Osteoblast (primary cell): ENCODE results near the gene RAD21L1. TPM values are rescaled to one million over a fixed set of nuclear protein-coding genes. Genes with fewer than 3 reads are reported as not detected.

ENCODE experiments used
- DNase-seq: peaks from one replicate; pipeline ENCODE4 v3.0.0; 2011; ENCODE audit warnings: low spot score, mixed read lengths; ENCODE audit not compliant: insufficient read length; ENCODE audit errors: missing footprints
- H2AFZ ChIP-seq: 2 replicates; pipeline ENCODE4 v1.6.0; 2011; ENCODE audit warnings: mild to moderate bottlenecking, low read length
- H3K27ac ChIP-seq: 2 replicates; pipeline ENCODE4 v1.5.1; 2011; ENCODE audit warnings: mild to moderate bottlenecking, low read depth, low read length, moderate library complexity
- H3K27me3 ChIP-seq: 2 replicates; pipeline ENCODE4 v1.6.0; 2012; ENCODE audit warnings: mild to moderate bottlenecking, control low read depth, inconsistent platforms, low read length, moderate library complexity; ENCODE audit not compliant: insufficient read depth
- H3K36me3 ChIP-seq: 2 replicates; pipeline ENCODE4 v1.5.1; 2011; ENCODE audit warnings: mild to moderate bottlenecking, low read length, control low read depth, moderate library complexity; ENCODE audit not compliant: insufficient read depth
- H3K4me1 ChIP-seq: 2 replicates; pipeline ENCODE4 v1.5.1; 2011; ENCODE audit warnings: mild to moderate bottlenecking, low read length, control low read depth, moderate library complexity; ENCODE audit not compliant: insufficient read depth
- H3K4me2 ChIP-seq: 2 replicates; pipeline ENCODE4 v1.6.0; 2011; ENCODE audit warnings: mild to moderate bottlenecking, low read length; ENCODE audit not compliant: insufficient read depth
- H3K4me3 ChIP-seq: fragments of 200-600 bp; sonication (generic); 3 replicates; pipeline ENCODE4 v1.5.1; 2012; ENCODE audit warnings: mild to moderate bottlenecking, low read length, inconsistent platforms; ENCODE audit not compliant: insufficient read depth
- H3K79me2 ChIP-seq: 2 replicates; pipeline ENCODE4 v1.6.0; 2012; ENCODE audit warnings: mild to moderate bottlenecking, low read length, control low read depth, inconsistent platforms; ENCODE audit not compliant: insufficient read depth
- H3K9me3 ChIP-seq: 2 replicates; pipeline ENCODE4 v1.5.1; 2011; ENCODE audit warnings: low read depth, low read length, control low read depth
- H4K20me1 ChIP-seq: 2 replicates; pipeline ENCODE4 v1.6.0; 2012; ENCODE audit warnings: mild to moderate bottlenecking, low read length, control low read depth; ENCODE audit not compliant: insufficient read depth
- total RNA-seq: library from RNA; depleted of rRNA; stranded (reverse); fragments of >200 nt; gene quantifications from 2 replicates; pipeline ENCODE4 v1.2.3, GENCODE V29; 2012
- TF ChIP-seq, protein P1 (sequence below): IDR thresholded peaks from 2 replicates; pipeline ENCODE4 v1.5.1; 2011; ENCODE audit warnings: mild to moderate bottlenecking, low read depth, low read length, moderate library complexity; ENCODE audit errors: extremely low read depth

Gene RAD21L1
- total RNA-seq = not detected in 2 replicates

DNA sequence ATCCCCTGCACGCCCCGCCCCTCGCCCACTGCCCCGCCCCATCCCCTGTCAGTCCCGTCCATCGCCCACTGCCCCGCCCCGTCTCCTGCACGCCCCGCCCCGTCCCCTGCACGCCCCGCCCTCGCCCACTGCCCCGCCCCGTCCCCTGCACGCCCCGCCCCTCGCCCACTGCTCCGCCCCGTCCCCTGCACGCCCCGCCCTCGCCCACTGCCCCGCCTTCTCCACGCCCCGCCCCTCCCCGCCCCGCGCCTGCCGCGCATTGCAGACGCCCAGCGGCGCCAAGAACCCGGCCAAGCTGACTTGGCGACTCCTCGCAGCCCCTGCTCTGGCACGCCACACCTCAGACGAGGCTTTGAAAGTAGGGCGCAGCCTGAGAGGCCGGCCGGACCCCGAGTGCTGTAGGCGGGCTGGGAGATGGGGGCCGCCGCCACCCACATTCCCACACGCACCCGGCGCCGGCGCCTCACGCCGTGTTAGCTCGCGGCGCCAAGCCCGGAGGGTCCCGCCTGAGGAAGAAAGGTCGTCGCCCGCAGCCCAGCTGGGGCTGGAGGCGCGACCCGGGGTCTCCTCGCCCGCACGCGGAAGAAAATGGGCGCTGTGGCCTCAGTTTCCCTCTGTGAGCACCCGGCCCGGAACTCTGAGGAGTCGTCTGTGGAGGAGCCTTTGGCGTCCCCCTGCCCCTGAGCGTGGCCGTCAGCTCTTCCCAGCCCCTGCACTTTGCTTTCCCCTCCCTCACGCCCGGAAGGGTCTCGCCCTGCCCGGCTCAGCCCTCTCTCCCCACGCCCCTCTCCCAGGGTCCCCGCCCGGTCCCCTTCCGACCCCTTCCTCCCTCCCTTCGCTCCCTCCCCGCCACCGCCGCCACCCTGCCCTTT, at the start of gene RAD21L1:
Gene RAD21L1 (plus strand): TSS at position 262 of the 872 bp plus-strand sequence. CDS start 2,410 bp downstream, outside the sequence.
- no peaks in the 10 kb centered on the region for H4K20me1 ChIP-seq
- H3K27ac ChIP-seq = no peak within 1 kb of the TSS
- H3K36me3 ChIP-seq = no peaks in the 10 kb centered on the region
- peak within 1 kb of the TSS; percentile 84 for H2AFZ ChIP-seq
- H3K4me3 ChIP-seq = peak within 1 kb of the TSS; percentile 74
- H3K9me3 ChIP-seq = no peaks in the 10 kb centered on the region
- H3K27me3 ChIP-seq = peaks cover 39% of the 10 kb centered on the region
- peak; percentile 96 for DNase-seq
- H3K79me2 ChIP-seq = no peaks in the 10 kb centered on the region
- peak within 1 kb of the TSS; percentile 92 for H3K4me2 ChIP-seq
- TF ChIP-seq, protein P1, sequence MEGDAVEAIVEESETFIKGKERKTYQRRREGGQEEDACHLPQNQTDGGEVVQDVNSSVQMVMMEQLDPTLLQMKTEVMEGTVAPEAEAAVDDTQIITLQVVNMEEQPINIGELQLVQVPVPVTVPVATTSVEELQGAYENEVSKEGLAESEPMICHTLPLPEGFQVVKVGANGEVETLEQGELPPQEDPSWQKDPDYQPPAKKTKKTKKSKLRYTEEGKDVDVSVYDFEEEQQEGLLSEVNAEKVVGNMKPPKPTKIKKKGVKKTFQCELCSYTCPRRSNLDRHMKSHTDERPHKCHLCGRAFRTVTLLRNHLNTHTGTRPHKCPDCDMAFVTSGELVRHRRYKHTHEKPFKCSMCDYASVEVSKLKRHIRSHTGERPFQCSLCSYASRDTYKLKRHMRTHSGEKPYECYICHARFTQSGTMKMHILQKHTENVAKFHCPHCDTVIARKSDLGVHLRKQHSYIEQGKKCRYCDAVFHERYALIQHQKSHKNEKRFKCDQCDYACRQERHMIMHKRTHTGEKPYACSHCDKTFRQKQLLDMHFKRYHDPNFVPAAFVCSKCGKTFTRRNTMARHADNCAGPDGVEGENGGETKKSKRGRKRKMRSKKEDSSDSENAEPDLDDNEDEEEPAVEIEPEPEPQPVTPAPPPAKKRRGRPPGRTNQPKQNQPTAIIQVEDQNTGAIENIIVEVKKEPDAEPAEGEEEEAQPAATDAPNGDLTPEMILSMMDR = no peak
- H3K4me1 ChIP-seq = peaks cover 8% of the 10 kb centered on the region

GRCh38 chr20:1177680-1178079, 48.2 kb upstream of the RAD21L1 start:
- DNase-seq = peak; percentile 73
- no peak overlapping the region for H3K4me2 ChIP-seq

GRCh38 chr20:1178103-1178502, 47.7 kb upstream of the RAD21L1 start:
- Histone ChIP-seq H3K4me1 (no peaks in the 10 kb centered on the region), H3K4me2 (no peak overlapping the region), H3K27me3 (peaks cover 3% of the 10 kb centered on the region), H2AFZ (no peak overlapping the region), H4K20me1 (peaks cover 6% of the 10 kb centered on the region), H3K4me3 (no peak overlapping the region), H3K79me2 (no peaks in the 10 kb centered on the region), H3K36me3 (no peaks in the 10 kb centered on the region), H3K27ac (no peak overlapping the region), H3K9me3 (no peaks in the 10 kb centered on the region)
- TF ChIP-seq, protein P1 = no peak
- DNase-seq = no peak

More at GRCh38 chr20:1177680-1178079, 48.2 kb upstream of the RAD21L1 start:
- Histone ChIP-seq H3K9me3 (no peaks in the 10 kb centered on the region), H3K4me1 (no peaks in the 10 kb centered on the region), H3K36me3 (no peaks in the 10 kb centered on the region), H2AFZ (no peak overlapping the region), H3K27ac (no peak overlapping the region), H3K4me3 (no peak overlapping the region), H4K20me1 (peaks cover 8% of the 10 kb centered on the region), H3K79me2 (no peaks in the 10 kb centered on the region), H3K27me3 (no peaks in the 10 kb centered on the region)
- TF ChIP-seq, protein P1 = peak; percentile 19

DNA sequence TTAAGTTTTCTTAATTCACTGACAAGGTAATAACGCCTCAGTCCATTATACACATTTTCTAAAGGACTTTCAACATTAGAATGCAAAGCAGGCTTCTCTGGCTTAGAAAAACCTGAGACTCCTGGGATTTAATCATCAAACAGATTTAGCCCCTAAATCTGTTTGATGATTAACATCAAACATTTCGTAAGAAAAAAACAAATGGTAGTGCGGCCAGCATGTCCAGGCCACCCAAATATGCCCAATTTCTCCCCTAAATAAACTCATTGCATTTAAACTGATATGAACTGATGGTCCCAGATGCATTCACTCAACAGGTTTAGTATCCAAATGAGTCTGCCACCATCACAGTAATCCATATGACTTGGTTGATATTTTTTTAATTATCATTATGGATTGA, 47.2 kb upstream of the RAD21L1 start:
- Histone ChIP-seq H3K36me3 (no peaks in the 10 kb centered on the region), H2AFZ (no peak overlapping the region), H3K4me2 (no peak overlapping the region), H3K79me2 (no peaks in the 10 kb centered on the region), H3K27ac (no peak overlapping the region), H3K4me3 (no peak overlapping the region), H4K20me1 (peaks cover 5% of the 10 kb centered on the region), H3K9me3 (no peaks in the 10 kb centered on the region), H3K27me3 (peaks cover 8% of the 10 kb centered on the region), H3K4me1 (no peaks in the 10 kb centered on the region)
- DNase-seq = no peak
- TF ChIP-seq, protein P1 = no peak
